GM18951 (cell line): ENCODE measurements around the gene PRKCB.

ENCODE experiments used
- POLR2A ChIP-seq: IDR thresholded peaks from 4 replicates; pipeline ENCODE4 v1.6.1; 2011; ENCODE audit warnings: mild to moderate bottlenecking; ENCODE audit not compliant: insufficient read length, insufficient read depth; ENCODE audit errors: extremely low read depth
- in situ Hi-C: fragments of 300-500 bp; cut with MboI; formaldehyde crosslinking; loops from one replicate; pipeline ENCODE4 v1.12.0; 2022; ENCODE audit warnings: low sequenced_read_pairs, mixed read lengths, inconsistent platforms; ENCODE audit not compliant: unreplicated experiment

The PRKCB gene

GRCh38 chr16:23835390-23836077 is at the start of gene PRKCB:
Gene PRKCB (plus strand): TSS chr16:23835983.
- TF ChIP-seq POLR2A = peak; percentile 88
- in situ Hi-C loops = no loop called here

- in situ Hi-C loops = loop anchor here (25.0 kb wide), 1 partner anchor 725 kb away; no protein-coding TSS in a partner anchor
- no peak for TF ChIP-seq POLR2A
Observed at GRCh38 chr16:23786964-23787561, 48.7 kb upstream of the PRKCB start.

- no peak for TF ChIP-seq POLR2A
- in situ Hi-C loops = loop anchor here (25.0 kb wide), 1 partner anchor 724 kb away; no protein-coding TSS in a partner anchor
Observed at GRCh38 chr16:23788685-23789084, 47.1 kb upstream of the PRKCB start.

GRCh38 chr16:23795378-23795777 is 40.4 kb upstream of the PRKCB start:
- in situ Hi-C loops = loop anchor here (25.0 kb wide), 1 partner anchor 717 kb away; no protein-coding TSS in a partner anchor
- no peak for TF ChIP-seq POLR2A

GRCh38 chr16:23796941-23797340 is 38.8 kb upstream of the PRKCB start:
- TF ChIP-seq POLR2A = no peak
- in situ Hi-C loops = loop anchor here (25.0 kb wide), 1 partner anchor 715 kb away; no protein-coding TSS in a partner anchor

- in situ Hi-C loops = no loop called here
- no peak for TF ChIP-seq POLR2A
Observed at GRCh38 chr16:23801378-23801777, 34.4 kb upstream of the PRKCB start.

GRCh38 chr16:23802776-23803175 is 33.0 kb upstream of the PRKCB start:
- no peak for TF ChIP-seq POLR2A
- in situ Hi-C loops = no loop called here

GRCh38 chr16:23803591-23804123 is 32.1 kb upstream of the PRKCB start:
- TF ChIP-seq POLR2A = no peak
- in situ Hi-C loops = no loop called here

- in situ Hi-C loops = loop anchor here (5.0 kb wide), 1 partner anchor 220 kb away; no protein-coding TSS in a partner anchor
- TF ChIP-seq POLR2A = no peak
Observed at GRCh38 chr16:23807028-23807427, 28.8 kb upstream of the PRKCB start.

- TF ChIP-seq POLR2A = no peak
- in situ Hi-C loops = no loop called here
Observed at GRCh38 chr16:23821467-23821866, 14.3 kb upstream of the PRKCB start.

- in situ Hi-C loops = no loop called here
- no peak for TF ChIP-seq POLR2A
Observed at GRCh38 chr16:23821875-23822688, 13.7 kb upstream of the PRKCB start.

- in situ Hi-C loops = no loop called here
- TF ChIP-seq POLR2A = no peak
Observed at GRCh38 chr16:23823475-23824384, 12.1 kb upstream of the PRKCB start.

GRCh38 chr16:23824909-23825308 is 10.9 kb upstream of the PRKCB start:
- in situ Hi-C loops = no loop called here
- TF ChIP-seq POLR2A = no peak
